Osteoblast (primary cell): Measurements from ENCODE around the gene RCSD1. TPM values are rescaled to one million over a fixed set of nuclear protein-coding genes. Genes with fewer than 3 reads are reported as not detected.
A peak's percentile ranks its signal among the peaks of the same experiment; 100 is the strongest.

Experiments
- DNase-seq: peaks from one replicate; pipeline ENCODE4 v3.0.0; 2011; ENCODE audit warnings: low spot score, mixed read lengths; ENCODE audit not compliant: insufficient read length; ENCODE audit errors: missing footprints
- H2AFZ ChIP-seq: 2 replicates; pipeline ENCODE4 v1.6.0; 2011; ENCODE audit warnings: mild to moderate bottlenecking, low read length
- H3K27ac ChIP-seq: 2 replicates; pipeline ENCODE4 v1.5.1; 2011; ENCODE audit warnings: mild to moderate bottlenecking, low read depth, low read length, moderate library complexity
- H3K27me3 ChIP-seq: 2 replicates; pipeline ENCODE4 v1.6.0; 2012; ENCODE audit warnings: mild to moderate bottlenecking, control low read depth, inconsistent platforms, low read length, moderate library complexity; ENCODE audit not compliant: insufficient read depth
- H3K36me3 ChIP-seq: 2 replicates; pipeline ENCODE4 v1.5.1; 2011; ENCODE audit warnings: mild to moderate bottlenecking, low read length, control low read depth, moderate library complexity; ENCODE audit not compliant: insufficient read depth
- H3K4me1 ChIP-seq: 2 replicates; pipeline ENCODE4 v1.5.1; 2011; ENCODE audit warnings: mild to moderate bottlenecking, low read length, control low read depth, moderate library complexity; ENCODE audit not compliant: insufficient read depth
- H3K4me2 ChIP-seq: 2 replicates; pipeline ENCODE4 v1.6.0; 2011; ENCODE audit warnings: mild to moderate bottlenecking, low read length; ENCODE audit not compliant: insufficient read depth
- H3K4me3 ChIP-seq: fragments of 200-600 bp; sonication (generic); 3 replicates; pipeline ENCODE4 v1.5.1; 2012; ENCODE audit warnings: mild to moderate bottlenecking, low read length, inconsistent platforms; ENCODE audit not compliant: insufficient read depth
- H3K79me2 ChIP-seq: 2 replicates; pipeline ENCODE4 v1.6.0; 2012; ENCODE audit warnings: mild to moderate bottlenecking, low read length, control low read depth, inconsistent platforms; ENCODE audit not compliant: insufficient read depth
- H3K9me3 ChIP-seq: 2 replicates; pipeline ENCODE4 v1.5.1; 2011; ENCODE audit warnings: low read depth, low read length, control low read depth
- H4K20me1 ChIP-seq: 2 replicates; pipeline ENCODE4 v1.6.0; 2012; ENCODE audit warnings: mild to moderate bottlenecking, low read length, control low read depth; ENCODE audit not compliant: insufficient read depth
- total RNA-seq: library from RNA; depleted of rRNA; stranded (reverse); fragments of >200 nt; gene quantifications from 2 replicates; pipeline ENCODE4 v1.2.3, GENCODE V29; 2012
- TF ChIP-seq, protein P1 (sequence below): IDR thresholded peaks from 2 replicates; pipeline ENCODE4 v1.5.1; 2011; ENCODE audit warnings: mild to moderate bottlenecking, low read depth, low read length, moderate library complexity; ENCODE audit errors: extremely low read depth

Gene RCSD1
- total RNA-seq, 1 donor = under 0.01 TPM

GRCh38 chr1:167614851-167615250 lies 15.2 kb upstream of the RCSD1 start:
- no peaks in the 10 kb centered on the region for H3K9me3 ChIP-seq
- no peaks in the 10 kb centered on the region for H4K20me1 ChIP-seq
- H3K4me2 ChIP-seq = no peak overlapping the region
- no peaks in the 10 kb centered on the region for H3K79me2 ChIP-seq
- H3K27ac ChIP-seq = no peak overlapping the region
- no peak overlapping the region for H3K4me3 ChIP-seq
- no peaks in the 10 kb centered on the region for H3K27me3 ChIP-seq
- H3K4me1 ChIP-seq = peaks cover 9% of the 10 kb centered on the region
- TF ChIP-seq, protein P1, sequence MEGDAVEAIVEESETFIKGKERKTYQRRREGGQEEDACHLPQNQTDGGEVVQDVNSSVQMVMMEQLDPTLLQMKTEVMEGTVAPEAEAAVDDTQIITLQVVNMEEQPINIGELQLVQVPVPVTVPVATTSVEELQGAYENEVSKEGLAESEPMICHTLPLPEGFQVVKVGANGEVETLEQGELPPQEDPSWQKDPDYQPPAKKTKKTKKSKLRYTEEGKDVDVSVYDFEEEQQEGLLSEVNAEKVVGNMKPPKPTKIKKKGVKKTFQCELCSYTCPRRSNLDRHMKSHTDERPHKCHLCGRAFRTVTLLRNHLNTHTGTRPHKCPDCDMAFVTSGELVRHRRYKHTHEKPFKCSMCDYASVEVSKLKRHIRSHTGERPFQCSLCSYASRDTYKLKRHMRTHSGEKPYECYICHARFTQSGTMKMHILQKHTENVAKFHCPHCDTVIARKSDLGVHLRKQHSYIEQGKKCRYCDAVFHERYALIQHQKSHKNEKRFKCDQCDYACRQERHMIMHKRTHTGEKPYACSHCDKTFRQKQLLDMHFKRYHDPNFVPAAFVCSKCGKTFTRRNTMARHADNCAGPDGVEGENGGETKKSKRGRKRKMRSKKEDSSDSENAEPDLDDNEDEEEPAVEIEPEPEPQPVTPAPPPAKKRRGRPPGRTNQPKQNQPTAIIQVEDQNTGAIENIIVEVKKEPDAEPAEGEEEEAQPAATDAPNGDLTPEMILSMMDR = no peak
- DNase-seq = no peak
- H2AFZ ChIP-seq = no peak overlapping the region
- no peaks in the 10 kb centered on the region for H3K36me3 ChIP-seq

- TF ChIP-seq, protein P1 = no peak
- Histone ChIP-seq H4K20me1 (no peaks in the 10 kb centered on the region), H3K36me3 (no peaks in the 10 kb centered on the region), H3K79me2 (no peaks in the 10 kb centered on the region), H3K4me1 (peaks cover 9% of the 10 kb centered on the region), H3K4me3 (no peak overlapping the region), H3K27me3 (no peaks in the 10 kb centered on the region), H3K4me2 (no peak overlapping the region), H2AFZ (no peak overlapping the region), H3K9me3 (no peaks in the 10 kb centered on the region), H3K27ac (no peak overlapping the region)
- no peak for DNase-seq
Measured at GRCh38 chr1:167616521-167616920, 13.5 kb upstream of the RCSD1 start.

DNA sequence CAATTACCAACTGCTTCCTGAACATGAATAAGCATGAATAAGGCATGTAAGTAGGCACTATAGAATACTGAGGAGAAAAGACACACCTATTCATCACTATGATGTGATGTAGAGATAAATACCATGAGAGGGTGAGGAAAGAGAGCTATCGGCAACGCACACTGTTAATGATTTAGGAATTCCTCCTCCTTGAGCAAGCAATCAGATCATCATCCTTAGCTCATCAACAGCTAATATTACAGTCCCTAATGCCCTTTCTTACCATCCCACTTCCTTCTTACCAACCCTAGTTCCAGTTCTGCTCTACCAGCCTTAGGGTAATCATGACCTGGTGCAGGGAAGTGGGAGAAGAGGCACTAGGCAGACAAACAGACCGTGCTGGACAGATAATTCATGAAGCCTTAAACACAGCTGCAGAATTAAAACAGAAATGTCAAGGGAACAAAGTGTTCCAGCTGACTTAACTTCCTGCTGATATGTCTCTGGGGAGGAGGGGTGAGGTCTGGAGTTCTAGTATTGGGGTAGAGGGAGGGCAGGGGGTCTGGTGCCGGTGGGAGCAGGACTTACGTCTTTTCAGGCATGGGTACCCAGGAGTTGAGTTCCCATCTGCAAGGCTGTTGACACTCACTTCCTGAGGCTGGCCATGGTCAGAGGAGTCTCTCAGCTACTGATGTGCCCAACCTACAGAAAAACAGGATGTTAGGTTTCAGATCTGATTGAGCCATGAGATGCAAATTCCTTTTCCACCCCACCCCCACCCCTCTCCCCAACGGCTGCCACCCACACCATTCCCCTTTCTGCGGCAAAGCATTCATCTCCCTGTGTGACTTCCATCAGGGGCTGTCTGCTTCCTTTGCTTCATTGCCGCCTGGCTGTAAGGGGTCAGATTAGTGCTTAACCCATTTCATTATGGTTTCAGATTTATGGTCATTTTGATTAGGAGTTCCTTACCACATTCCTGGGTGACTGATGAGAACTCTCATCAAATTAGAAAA lies 12.6 kb upstream of the RCSD1 start:
- H3K9me3 ChIP-seq = no peaks in the 10 kb centered on the region
- no peaks in the 10 kb centered on the region for H3K79me2 ChIP-seq
- H3K4me3 ChIP-seq = no peak overlapping the region
- no peaks in the 10 kb centered on the region for H3K36me3 ChIP-seq
- H3K4me1 ChIP-seq = peaks cover 9% of the 10 kb centered on the region
- peak overlapping the region; percentile 80 for H2AFZ ChIP-seq
- H3K4me2 ChIP-seq = peak overlapping the region; percentile 51
- H3K27me3 ChIP-seq = no peaks in the 10 kb centered on the region
- H4K20me1 ChIP-seq = no peaks in the 10 kb centered on the region
- no peak overlapping the region for H3K27ac ChIP-seq
- peak; percentile 81 for DNase-seq
- TF ChIP-seq, protein P1 = no peak

DNA sequence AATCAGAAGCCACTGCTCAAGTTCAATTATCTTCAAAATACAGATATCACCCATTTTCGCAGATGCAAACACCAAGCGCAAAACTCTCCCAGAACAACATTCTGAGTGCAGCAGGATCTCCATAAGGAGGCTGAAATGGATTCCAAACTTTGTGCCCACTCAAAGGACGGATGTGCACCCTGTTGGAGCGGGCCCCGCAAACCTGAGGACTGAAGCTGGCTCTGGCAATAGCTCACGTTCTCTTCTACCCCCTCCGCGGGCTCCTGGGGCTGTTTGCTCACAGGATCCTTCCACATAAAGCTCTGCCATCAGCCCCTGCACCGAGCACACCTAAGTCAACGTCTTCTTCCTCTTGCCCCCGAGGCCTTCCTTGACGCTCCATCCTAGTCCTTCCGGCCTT lies 11.7 kb upstream of the RCSD1 start:
- H3K36me3 ChIP-seq = no peaks in the 10 kb centered on the region
- H2AFZ ChIP-seq = no peak overlapping the region
- H3K4me1 ChIP-seq = peaks cover 9% of the 10 kb centered on the region
- DNase-seq = no peak
- H3K4me2 ChIP-seq = no peak overlapping the region
- H3K79me2 ChIP-seq = no peaks in the 10 kb centered on the region
- no peak overlapping the region for H3K27ac ChIP-seq
- H3K27me3 ChIP-seq = no peaks in the 10 kb centered on the region
- H4K20me1 ChIP-seq = no peaks in the 10 kb centered on the region
- H3K9me3 ChIP-seq = no peaks in the 10 kb centered on the region
- TF ChIP-seq, protein P1 = no peak
- no peak overlapping the region for H3K4me3 ChIP-seq
